HepG2 (cell line): ENCODE results near the gene MS4A6A. TPM values are rescaled to one million over a fixed set of nuclear protein-coding genes. Genes with fewer than 3 reads are reported as not detected.

Experiments
- ATAC-seq: fragments of 200-7000 bp; cut with Tn5 transposase; 3 replicates; pipeline ENCODE4 v1.9.1; 2020; ENCODE audit warnings: mild to moderate bottlenecking, moderate library complexity
- BruUV-seq: library from RNA; stranded (reverse); fragments of 400-500 nt; replicated peaks from 2 replicates; lab custom pipeline; 2021; lab: Mats Ljungman, UMichigan
- CTCF ChIA-PET: fragments of 300-600 bp; formaldehyde crosslinking; extraction: SDS; loops from one replicate; lab custom pipeline; 2021; ENCODE audit warnings: low total read pairs, inconsistent platforms, low intra/inter-chr PET ratio; lab: Yijun Ruan, JAX
- POLR2A ChIA-PET: fragments of 350-600 bp; sonication (Branson Sonifier 250); formaldehyde crosslinking; loops from one replicate; lab custom pipeline; 2020; ENCODE audit warnings: antibody characterized with exemption, inconsistent platforms; lab: Yijun Ruan, JAX
- DNase-seq: peaks from one replicate; pipeline ENCODE4 v3.0.0-alpha.2; 2015; ENCODE audit warnings: low spot score
- FAIRE-seq: peaks from 3 replicates; lab custom pipeline; 2011; peaks lifted over from hg19 to GRCh38; lab: Jason Lieb, UNC
- H2AFZ ChIP-seq: one replicate; pipeline ENCODE4 v1.6.1; 2011; ENCODE audit warnings: low read length, inconsistent platforms
- H3K27ac ChIP-seq: fragments of 300-600 bp; 3 replicates; pipeline ENCODE4 v1.8.0; 2011; ENCODE audit warnings: mixed run types, mild to moderate bottlenecking, mixed read lengths, low read length, inconsistent platforms; ENCODE audit not compliant: insufficient read depth; ENCODE audit errors: extremely low read length
- H3K27me3 ChIP-seq, 2 experiments: fragments of 200-600 bp in 1 of 2; 2 replicates in 1 of 2; 3 replicates in 1 of 2; pipeline versions ENCODE4 v1.6.0 to v1.8.0; 2011; ENCODE audit warnings: low read length in 2 of 2, mild to moderate bottlenecking in 2 of 2, moderate library complexity in 2 of 2, inconsistent platforms in 1 of 2; ENCODE audit not compliant: insufficient read depth in 2 of 2, control insufficient read depth in 1 of 2
- H3K36me3 ChIP-seq, 2 experiments: fragments of 200-600 bp in 1 of 2; replicated peaks in 1 of 2; 2 replicates in 1 of 2; 3 replicates in 1 of 2; pipeline versions ENCODE4 v1.5.1 to v1.8.0; 2011; ENCODE audit warnings: low read length in 2 of 2, inconsistent platforms in 1 of 2; ENCODE audit not compliant: insufficient read depth in 2 of 2, control insufficient read depth in 1 of 2
- H3K4me1 ChIP-seq: 2 replicates; pipeline ENCODE4 v1.5.1; 2012; ENCODE audit warnings: low read length, inconsistent platforms; ENCODE audit not compliant: insufficient read depth
- H3K4me2 ChIP-seq: 2 replicates; pipeline ENCODE4 v1.6.0; 2011; ENCODE audit warnings: low read depth, low read length, inconsistent platforms
- H3K4me3 ChIP-seq, 3 experiments: fragments of 200-600 bp in 1 of 3; sonication (generic), shearing (Covaris generic) in 1 of 3; replicated peaks in 1 of 3; 2 replicates each; pipeline ENCODE4 v1.5.1; 2011 to 2016; ENCODE audit warnings: low read length in 3 of 3, inconsistent platforms in 2 of 3, low read depth in 2 of 3, mild to moderate bottlenecking in 2 of 3, control low read depth in 1 of 3, mixed read lengths in 1 of 3; ENCODE audit not compliant: insufficient read depth in 1 of 3
- H3K79me2 ChIP-seq: one replicate; pipeline ENCODE4 v1.6.1; 2011; ENCODE audit warnings: low read length, inconsistent platforms; ENCODE audit not compliant: insufficient read depth
- H3K9ac ChIP-seq: 2 replicates; pipeline ENCODE4 v1.6.0; 2011; ENCODE audit warnings: mild to moderate bottlenecking, low read depth, low read length, inconsistent platforms; ENCODE audit not compliant: insufficient read depth
- H3K9me3 ChIP-seq: 2 replicates; pipeline ENCODE4 v1.5.1; 2012; ENCODE audit warnings: mild to moderate bottlenecking, low read length
- H4K20me1 ChIP-seq: 2 replicates; pipeline ENCODE4 v1.6.0; 2011; ENCODE audit warnings: inconsistent platforms, mild to moderate bottlenecking, low read length, moderate library complexity; ENCODE audit not compliant: insufficient read depth
- ATAD3A ChIP-seq: sonication (generic); formaldehyde crosslinking; IDR thresholded peaks from 2 replicates; pipeline ENCODE4 v1.4.0; 2020; ENCODE audit warnings: missing genetic modification reagents
- LCORL ChIP-seq, 2 experiments: fragments of 450-650 bp in 1 of 2; sonication (generic) in 1 of 2; formaldehyde crosslinking in 1 of 2; IDR thresholded peaks; 2 replicates each; pipeline versions ENCODE4 v1.5.0 to v1.6.1; 2017 to 2020; ENCODE audit warnings: antibody characterized with exemption in 1 of 2, missing genetic modification reagents in 1 of 2
- PAX8 ChIP-seq: sonication (generic); formaldehyde crosslinking; IDR thresholded peaks from 2 replicates; pipeline ENCODE4 v1.8.0; 2022; ENCODE audit warnings: mild to moderate bottlenecking, missing genetic modification reagents, borderline replicate concordance
- RXRB ChIP-seq: IDR thresholded peaks from 2 replicates; pipeline ENCODE4 v1.6.1; 2016; ENCODE audit warnings: borderline replicate concordance, missing genetic modification reagents, missing compliant biosample characterization
- SIN3B ChIP-seq: fragments of 150-350 bp; IDR thresholded peaks from 2 replicates; pipeline ENCODE4 v1.6.1; 2014; ENCODE audit warnings: low read length
- TEAD3 ChIP-seq: optimal IDR thresholded peaks from 2 replicates; pipeline ENCODE3; 2016; ENCODE audit warnings: borderline replicate concordance
- ZFP36L1 ChIP-seq: sonication (generic); formaldehyde crosslinking; IDR thresholded peaks from 2 replicates; pipeline ENCODE4 v1.8.0; 2022; ENCODE audit warnings: mild to moderate bottlenecking, missing genetic modification reagents, moderate library complexity
- ZNF12 ChIP-seq: sonication (generic); formaldehyde crosslinking; IDR thresholded peaks from 2 replicates; pipeline ENCODE4 v1.5.0; 2020; ENCODE audit warnings: missing genetic modification reagents
- ZNF224 ChIP-seq: sonication (generic); formaldehyde crosslinking; IDR thresholded peaks from 2 replicates; pipeline ENCODE4 v1.5.0; 2020; ENCODE audit warnings: mild to moderate bottlenecking, missing genetic modification reagents
- ZNF251 ChIP-seq: sonication (generic); formaldehyde crosslinking; IDR thresholded peaks from 2 replicates; pipeline ENCODE4 v1.9.0; 2021; ENCODE audit warnings: mild to moderate bottlenecking, missing genetic modification reagents
- ZNF850 ChIP-seq: sonication (generic); formaldehyde crosslinking; conservative IDR thresholded peaks from 2 replicates; pipeline ENCODE4 v1.9.0; 2021; ENCODE audit warnings: mild to moderate bottlenecking, missing genetic modification reagents
- in situ Hi-C: cut with HindIII; loops from 2 replicates; pipeline ENCODE4 v1.10.0; 2017; ENCODE audit warnings: low pct_unique_long_range_greater_than_20kb; ENCODE audit not compliant: extremely low pct_ligation_motif_present
- intact Hi-C: fragments of 100-400 bp; cut with micrococcal nuclease; formaldehyde crosslinking; loops from one replicate; pipeline ENCODE4 v1.10.0; 2022; ENCODE audit not compliant: unreplicated experiment
- polyA plus RNA-seq, 8 experiments: library from polyadenylated mRNA; depleted of rRNA in 3 of 8; stranded (reverse) in 7 of 8; unstranded in 1 of 8; fragments of >200 nt; fragmentation: Illumina TruSeq in 4 of 8; extraction: Trizol in 4 of 8; gene quantifications; 2 replicates each; pipeline versions ENCODE4 v1.2.1 to v1.2.3, GENCODE V29; 2011 to 2016; ENCODE audit warnings: low read depth in 4 of 8, missing spikeins in 1 of 8, mixed read lengths in 1 of 8; ENCODE audit not compliant: insufficient read depth in 1 of 8
- total RNA-seq, 5 experiments: library from RNA; depleted of rRNA; stranded (reverse); fragments of >200 nt; fragmentation: Illumina TruSeq; extraction: Trizol; gene quantifications; 2 replicates each; pipeline ENCODE4 v1.2.3, GENCODE V29; 2016; ENCODE audit warnings: low read depth in 1 of 5
- TF ChIP-seq, protein P1 (sequence below), 2 experiments: sonication (generic) in 1 of 2; formaldehyde crosslinking in 1 of 2; IDR thresholded peaks; 2 replicates each; pipeline versions ENCODE4 v1.6.1 to v1.9.0; 2014 to 2022; ENCODE audit warnings: antibody characterized with exemption in 1 of 2, borderline replicate concordance in 1 of 2, inconsistent platforms in 1 of 2, low read depth in 1 of 2, missing genetic modification reagents in 1 of 2
- TF ChIP-seq, protein P2 (sequence below): sonication (generic); formaldehyde crosslinking; IDR thresholded peaks from 2 replicates; pipeline ENCODE4 v1.4.0; 2020; ENCODE audit warnings: missing genetic modification reagents
- TF ChIP-seq, protein P3 (sequence below): IDR thresholded peaks from 2 replicates; pipeline ENCODE4 v1.6.1; 2016; ENCODE audit warnings: mild to moderate bottlenecking, missing biosample characterization, missing genetic modification reagents
- TF ChIP-seq, protein P4 (sequence below): sonication (generic); formaldehyde crosslinking; conservative IDR thresholded peaks from 2 replicates; pipeline ENCODE4 v1.8.0; 2022; ENCODE audit warnings: mild to moderate bottlenecking, moderate library complexity, missing genetic modification reagents

The MS4A6A gene
- total and polyA plus RNA-seq, 2 of the 13 experiments (the other 11 are each of a cell fraction or from before 2014, with no cell fraction given) = not detected

GRCh38 chr11:60130496-60130895 is 52.4 kb downstream of the MS4A6A start:
- Histone ChIP-seq H3K79me2 (no peaks in the 10 kb centered on the region), H3K4me2 (no peak overlapping the region), H3K36me3 (no peaks in the 10 kb centered on the region), H4K20me1 (no peaks in the 10 kb centered on the region), H2AFZ (no peak overlapping the region), H3K9me3 (no peaks in the 10 kb centered on the region; the same call in 1 of the 2 replicates), H3K27me3 (no peaks in the 10 kb centered on the region), H3K4me1 (peaks cover 16% of the 10 kb centered on the region), H3K9ac (no peak overlapping the region), H3K27ac (no peak overlapping the region), H3K4me3 (no peak overlapping the region)
- peak; percentile 55 for DNase-seq
- no TSS peak for BruUV-seq
- peak; percentile 96 for ATAC-seq
- ChIA-PET POLR2A (no interaction called here), CTCF (interaction anchor here (1.1 to 2.4 kb wide), 2 partner anchors 305 to 307 kb away, joined by 3 to 29 read pairs; no protein-coding TSS in a partner anchor)
- in situ Hi-C loops = loop anchor here (5.0 kb wide), 1 partner anchor 308 kb away; no protein-coding TSS in a partner anchor
- peak; percentile 68 for FAIRE-seq
- intact Hi-C loops = loop anchor here (1.0 to 2.0 kb wide), 2 partner anchors 307 to 376 kb away; partner anchors contain the start of gene STX3
- TF ChIP-seq, protein P1, sequence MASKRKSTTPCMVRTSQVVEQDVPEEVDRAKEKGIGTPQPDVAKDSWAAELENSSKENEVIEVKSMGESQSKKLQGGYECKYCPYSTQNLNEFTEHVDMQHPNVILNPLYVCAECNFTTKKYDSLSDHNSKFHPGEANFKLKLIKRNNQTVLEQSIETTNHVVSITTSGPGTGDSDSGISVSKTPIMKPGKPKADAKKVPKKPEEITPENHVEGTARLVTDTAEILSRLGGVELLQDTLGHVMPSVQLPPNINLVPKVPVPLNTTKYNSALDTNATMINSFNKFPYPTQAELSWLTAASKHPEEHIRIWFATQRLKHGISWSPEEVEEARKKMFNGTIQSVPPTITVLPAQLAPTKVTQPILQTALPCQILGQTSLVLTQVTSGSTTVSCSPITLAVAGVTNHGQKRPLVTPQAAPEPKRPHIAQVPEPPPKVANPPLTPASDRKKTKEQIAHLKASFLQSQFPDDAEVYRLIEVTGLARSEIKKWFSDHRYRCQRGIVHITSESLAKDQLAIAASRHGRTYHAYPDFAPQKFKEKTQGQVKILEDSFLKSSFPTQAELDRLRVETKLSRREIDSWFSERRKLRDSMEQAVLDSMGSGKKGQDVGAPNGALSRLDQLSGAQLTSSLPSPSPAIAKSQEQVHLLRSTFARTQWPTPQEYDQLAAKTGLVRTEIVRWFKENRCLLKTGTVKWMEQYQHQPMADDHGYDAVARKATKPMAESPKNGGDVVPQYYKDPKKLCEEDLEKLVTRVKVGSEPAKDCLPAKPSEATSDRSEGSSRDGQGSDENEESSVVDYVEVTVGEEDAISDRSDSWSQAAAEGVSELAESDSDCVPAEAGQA (IDR thresholded peaks at IDR 0.05; ENCODE audit: low read depth) = no peak
- TF ChIP-seq, protein P1 (CRISPR knock-in tag; IDR thresholded peaks at IDR 0.05; ENCODE audit: borderline replicate concordance) = no peak
- TF ChIP-seq ZNF12 (CRISPR knock-in tag) = peak; percentile 38; the same call in 1 of the 2 replicates
- no peak for TF ChIP-seq RXRB (CRISPR knock-in tag)
- TF ChIP-seq, protein P2, sequence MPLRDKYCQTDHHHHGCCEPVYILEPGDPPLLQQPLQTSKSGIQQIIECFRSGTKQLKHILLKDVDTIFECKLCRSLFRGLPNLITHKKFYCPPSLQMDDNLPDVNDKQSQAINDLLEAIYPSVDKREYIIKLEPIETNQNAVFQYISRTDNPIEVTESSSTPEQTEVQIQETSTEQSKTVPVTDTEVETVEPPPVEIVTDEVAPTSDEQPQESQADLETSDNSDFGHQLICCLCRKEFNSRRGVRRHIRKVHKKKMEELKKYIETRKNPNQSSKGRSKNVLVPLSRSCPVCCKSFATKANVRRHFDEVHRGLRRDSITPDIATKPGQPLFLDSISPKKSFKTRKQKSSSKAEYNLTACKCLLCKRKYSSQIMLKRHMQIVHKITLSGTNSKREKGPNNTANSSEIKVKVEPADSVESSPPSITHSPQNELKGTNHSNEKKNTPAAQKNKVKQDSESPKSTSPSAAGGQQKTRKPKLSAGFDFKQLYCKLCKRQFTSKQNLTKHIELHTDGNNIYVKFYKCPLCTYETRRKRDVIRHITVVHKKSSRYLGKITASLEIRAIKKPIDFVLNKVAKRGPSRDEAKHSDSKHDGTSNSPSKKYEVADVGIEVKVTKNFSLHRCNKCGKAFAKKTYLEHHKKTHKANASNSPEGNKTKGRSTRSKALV (CRISPR knock-in tag) = no peak
- TF ChIP-seq PAX8 (CRISPR knock-in tag) = no peak
- TF ChIP-seq ZNF251 (CRISPR knock-in tag) = no peak
- TF ChIP-seq, protein P3, sequence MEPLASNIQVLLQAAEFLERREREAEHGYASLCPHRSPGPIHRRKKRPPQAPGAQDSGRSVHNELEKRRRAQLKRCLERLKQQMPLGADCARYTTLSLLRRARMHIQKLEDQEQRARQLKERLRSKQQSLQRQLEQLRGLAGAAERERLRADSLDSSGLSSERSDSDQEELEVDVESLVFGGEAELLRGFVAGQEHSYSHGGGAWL (CRISPR knock-in tag) = no peak
- TF ChIP-seq TEAD3 (CRISPR knock-in tag) = peak; percentile 71
- TF ChIP-seq ZFP36L1 = no peak
- TF ChIP-seq ZNF850 (CRISPR knock-in tag) = no peak
- TF ChIP-seq LCORL (IDR thresholded peaks at IDR 0.05) = no peak
- TF ChIP-seq LCORL (CRISPR knock-in tag; IDR thresholded peaks at IDR 0.05) = no peak
- TF ChIP-seq ATAD3A = no peak
- TF ChIP-seq ZNF224 (CRISPR knock-in tag) = no peak
- TF ChIP-seq, protein P4, sequence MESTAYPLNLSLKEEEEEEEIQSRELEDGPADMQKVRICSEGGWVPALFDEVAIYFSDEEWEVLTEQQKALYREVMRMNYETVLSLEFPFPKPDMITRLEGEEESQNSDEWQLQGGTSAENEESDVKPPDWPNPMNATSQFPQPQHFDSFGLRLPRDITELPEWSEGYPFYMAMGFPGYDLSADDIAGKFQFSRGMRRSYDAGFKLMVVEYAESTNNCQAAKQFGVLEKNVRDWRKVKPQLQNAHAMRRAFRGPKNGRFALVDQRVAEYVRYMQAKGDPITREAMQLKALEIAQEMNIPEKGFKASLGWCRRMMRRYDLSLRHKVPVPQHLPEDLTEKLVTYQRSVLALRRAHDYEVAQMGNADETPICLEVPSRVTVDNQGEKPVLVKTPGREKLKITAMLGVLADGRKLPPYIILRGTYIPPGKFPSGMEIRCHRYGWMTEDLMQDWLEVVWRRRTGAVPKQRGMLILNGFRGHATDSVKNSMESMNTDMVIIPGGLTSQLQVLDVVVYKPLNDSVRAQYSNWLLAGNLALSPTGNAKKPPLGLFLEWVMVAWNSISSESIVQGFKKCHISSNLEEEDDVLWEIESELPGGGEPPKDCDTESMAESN (CRISPR knock-in tag) = no peak
- TF ChIP-seq SIN3B = no peak
